BJ (cell line): Measurements from ENCODE around the gene PRND. TPM values are rescaled to one million over a fixed set of nuclear protein-coding genes. Genes with fewer than 3 reads are reported as not detected.

Source experiments
- CTCF ChIA-PET: fragments of 350-600 bp; formaldehyde crosslinking; extraction: SDS; loops from one replicate; lab custom pipeline; 2021; ENCODE audit warnings: antibody characterized with exemption, inconsistent platforms; lab: Yijun Ruan, JAX
- POLR2A ChIA-PET: fragments of 300-600 bp; sonication (Branson Sonifier 250); formaldehyde crosslinking; extraction: SDS; loops from one replicate; lab custom pipeline; 2021; ENCODE audit warnings: antibody characterized with exemption; lab: Charles Lee
- DNase-seq: peaks from one replicate; pipeline ENCODE4 v3.0.0-alpha.2; 2011; ENCODE audit warnings: low read depth
- H3K27me3 ChIP-seq: 2 replicates; pipeline ENCODE4 v1.6.0; 2011; ENCODE audit warnings: low read length; ENCODE audit not compliant: control insufficient read depth, insufficient read depth
- H3K36me3 ChIP-seq: 2 replicates; pipeline ENCODE4 v1.5.1; 2011; ENCODE audit warnings: low read length; ENCODE audit not compliant: control insufficient read depth, insufficient read depth
- H3K4me3 ChIP-seq: 2 replicates; pipeline ENCODE4 v1.5.1; 2011; ENCODE audit warnings: low read depth, mild to moderate bottlenecking, control low read depth, low read length
- CTCF ChIP-seq: IDR thresholded peaks from 2 replicates; pipeline ENCODE4 v1.5.1; 2011; ENCODE audit warnings: low read depth, mild to moderate bottlenecking, control low read depth, inconsistent platforms, low read length, moderate library complexity; ENCODE audit not compliant: insufficient read depth
- polyA plus RNA-seq: library from polyadenylated mRNA; depleted of rRNA; stranded (reverse); fragments of >200 nt; gene quantifications from 2 replicates; pipeline ENCODE4 v1.2.3, GENCODE V29; 2011

Gene PRND
- polyA plus RNA-seq, 1 experiment, result not detected

- ChIA-PET POLR2A (no interaction called here), CTCF (interaction anchor here (1.3 to 9.1 kb wide), 2 partner anchors 8 to 11 kb away, joined by 3 to 66 read pairs; no protein-coding TSS in a partner anchor)
- Histone ChIP-seq H3K36me3 (no peaks in the 10 kb centered on the region), H3K4me3 (no peak overlapping the region), H3K27me3 (peaks cover 5% of the 10 kb centered on the region)
- TF ChIP-seq CTCF, result no peak
- DNase-seq, result no peak
Observed at GRCh38 chr20:4729265-4729664, 7.6 kb downstream of the PRND start.

- ChIA-PET CTCF (interaction anchor here (0.6 to 9.1 kb wide), 2 partner anchors 10 to 57 kb away, joined by 3 to 66 read pairs; no protein-coding TSS in a partner anchor), POLR2A (no interaction called here)
- no peaks in the 10 kb centered on the region for H3K36me3 ChIP-seq
- H3K27me3 ChIP-seq, result peaks cover 5% of the 10 kb centered on the region
- DNase-seq, result no peak
- no peak for TF ChIP-seq CTCF
- H3K4me3 ChIP-seq, result no peak overlapping the region
Observed at GRCh38 chr20:4730780-4731179, 9.1 kb downstream of the PRND start.

GRCh38 chr20:4736875-4737274 is 15.2 kb downstream of the PRND start:
- no peak for TF ChIP-seq CTCF
- CTCF ChIA-PET, result interaction anchor here (1.1 to 1.8 kb wide), 4 partner anchors 8 to 212 kb away, joined by 3 to 5 read pairs (median 4); no protein-coding TSS in a partner anchor
- no peak for DNase-seq
- no peak overlapping the region for H3K4me3 ChIP-seq
- POLR2A ChIA-PET, result no interaction called here
- H3K27me3 ChIP-seq, result peaks cover 4% of the 10 kb centered on the region; the same call in 1 of the 2 replicates
- no peaks in the 10 kb centered on the region for H3K36me3 ChIP-seq

- TF ChIP-seq CTCF, result no peak
- POLR2A ChIA-PET, result no interaction called here
- CTCF ChIA-PET, result interaction anchor here (1.2 to 4.2 kb wide), 6 partner anchors 9 to 125 kb away, joined by 3 to 66 read pairs (median 5); no protein-coding TSS in a partner anchor
- Histone ChIP-seq H3K36me3 (no peaks in the 10 kb centered on the region), H3K4me3 (no peak overlapping the region), H3K27me3 (peaks cover 3% of the 10 kb centered on the region; the same call in 1 of the 2 replicates)
- no peak for DNase-seq
Observed at GRCh38 chr20:4737857-4738627, 16.3 kb downstream of the PRND start.

- CTCF ChIA-PET, result interaction anchor here (0.6 to 4.2 kb wide), 31 partner anchors 9 to 441 kb away, joined by 3 to 66 read pairs (median 5); no protein-coding TSS in a partner anchor
Observed at GRCh38 chr20:4740774-4741431, 19.2 kb downstream of the PRND start.

More at GRCh38 chr20:4740774-4741431, 19.2 kb downstream of the PRND start:
- Histone ChIP-seq H3K4me3 (no peak overlapping the region), H3K27me3 (0 out of 2 replicates have a peak, but pooled peaks cover 1% of the 10 kb centered on the region), H3K36me3 (no peaks in the 10 kb centered on the region)
- POLR2A ChIA-PET, result no interaction called here
- TF ChIP-seq CTCF, result peak; percentile 81
- DNase-seq, result no peak
